Measurements from ENCODE around the gene TOPBP1. TPM values are rescaled to one million over a fixed set of nuclear protein-coding genes. Genes with fewer than 3 reads are reported as not detected.

The TOPBP1 gene
- total and polyA plus RNA-seq, 9 of the 15 experiments (the other 6 are each of a cell fraction or from before 2014, with no cell fraction given) = 16.6 to 77.6 (median 58.2) TPM

- in situ Hi-C loops (cut with MboI) = no loop called here
- POLR2A ChIA-PET = no interaction called here
- intact Hi-C loops (cut with micrococcal nuclease) = no loop called here
Measured at GRCh38 chr3:133593243-133593642, 68.5 kb downstream of the TOPBP1 start.

More at GRCh38 chr3:133593243-133593642, 68.5 kb downstream of the TOPBP1 start:
- CTCF ChIA-PET (ENCODE audit: low intra/inter-chr PET ratio) = no interaction called here
- Histone ChIP-seq H3K36me3 (ENCODE audit: control insufficient read depth, insufficient read depth, low read length) (peaks cover 14% of the 10 kb centered on the region; the same call in 1 of the 3 replicates), H3K9me3 (replicated peaks; ENCODE audit: control insufficient read depth, insufficient read depth, low read depth, low read length) (no peaks in the 10 kb centered on the region; the same call in 1 of the 2 replicates), H4K20me1 (replicated peaks; ENCODE audit: control insufficient read depth, insufficient read depth, low read length) (no peaks in the 10 kb centered on the region), H3K79me2 (ENCODE audit: control insufficient read depth, insufficient read depth, low read length) (no peaks in the 10 kb centered on the region), H3K27me3 (ENCODE audit: control insufficient read depth in 2 of 2, insufficient read depth in 2 of 2, low read length in 2 of 2) (no peaks in the 10 kb centered on the region), H3K9me1 (ENCODE audit: control insufficient read depth, insufficient read depth, low read length) (no peaks in the 10 kb centered on the region), H3K4me2 (ENCODE audit: insufficient read depth, low read length) (no peak overlapping the region), H2AFZ (ENCODE audit: low read depth, low read length) (no peak overlapping the region), H3K4me1 (replicated peaks in 1 of 2; ENCODE audit: control insufficient read depth in 2 of 2, insufficient read depth in 2 of 2, low read length in 2 of 2) (no peaks in the 10 kb centered on the region; a peak in 2 of 5 replicates), H3K27ac (ENCODE audit: extremely low read depth, low read depth, low read length) (no peak overlapping the region), H3K4me3 (no peak overlapping the region), H3K9ac (ENCODE audit: insufficient read depth in 1 of 2, low read depth in 2 of 2, low read length in 2 of 2) (no peak overlapping the region)
- DNase-seq (ENCODE audit: extremely low read depth in 1 of 4, low spot score in 3 of 4) (no peak), FAIRE-seq (no peak), ATAC-seq (no peak)
- 35% methylated on average over 2 of the region's 2 CpGs for WGBS (ENCODE audit: insufficient coverage, low coverage, missing lambda C conversion rate)
- BruUV-seq (replicated peaks) = no TSS peak
- TF ChIP-seq GTF3C2 (IDR thresholded peaks at IDR 0.05; ENCODE audit: borderline replicate concordance, extremely low read depth, insufficient read length) (no peak), LEF1 (IDR thresholded peaks at IDR 0.05) (no peak), CBX8 (IDR thresholded peaks at IDR 0.05; ENCODE audit: borderline replicate concordance, extremely low read depth, low read depth, low read length, poor library complexity, severe bottlenecking) (no peak), HNRNPH1 (optimal IDR thresholded peaks at IDR 0.05; ENCODE audit: low read depth, low read length) (no peak)
